Trophoblast cell (in vitro differentiated cells and primary cell): ENCODE measurements around the gene ADAMTS9.
A peak's percentile ranks its signal among the peaks of the same experiment; 100 is the strongest.

Source experiments
- DNase-seq, 2 donors: peaks; one replicate each; pipeline ENCODE4 v3.0.0-alpha.2; 2016
- H2AFZ ChIP-seq: 2 replicates; pipeline ENCODE4 v1.6.1; 2013; ENCODE audit warnings: low read length, moderate library complexity, mild to moderate bottlenecking; ENCODE audit not compliant: insufficient read depth, poor library complexity
- H2AK5ac ChIP-seq: 2 replicates; pipeline ENCODE4 v1.6.1; 2013; ENCODE audit warnings: mild to moderate bottlenecking, low read length
- H2BK120ac ChIP-seq: 2 replicates; pipeline ENCODE4 v1.6.1; 2013; ENCODE audit warnings: low read length, mild to moderate bottlenecking, moderate library complexity; ENCODE audit not compliant: insufficient read depth, poor library complexity
- H2BK12ac ChIP-seq: 2 replicates; pipeline ENCODE4 v1.6.1; 2013; ENCODE audit warnings: mild to moderate bottlenecking, low read length, moderate library complexity
- H2BK5ac ChIP-seq: 2 replicates; pipeline ENCODE4 v1.6.1; 2013; ENCODE audit warnings: low read length, low read depth, moderate library complexity, mild to moderate bottlenecking; ENCODE audit not compliant: poor library complexity
- H3K14ac ChIP-seq: 2 replicates; pipeline ENCODE4 v1.6.1; 2013; ENCODE audit warnings: mild to moderate bottlenecking, low read length
- H3K18ac ChIP-seq: 2 replicates; pipeline ENCODE4 v1.6.1; 2013; ENCODE audit warnings: mild to moderate bottlenecking, low read length
- H3K23ac ChIP-seq: 2 replicates; pipeline ENCODE4 v1.6.1; 2013; ENCODE audit warnings: low read length
- H3K27ac ChIP-seq: 2 replicates; pipeline ENCODE4 v1.5.1; 2013; ENCODE audit warnings: low read depth, mild to moderate bottlenecking, inconsistent platforms, low read length, moderate library complexity
- H3K27me3 ChIP-seq: 2 replicates; pipeline ENCODE4 v1.6.1; 2013; ENCODE audit warnings: inconsistent platforms, mild to moderate bottlenecking, low read length, moderate library complexity; ENCODE audit not compliant: insufficient read depth
- H3K36me3 ChIP-seq, 2 experiments: 1 replicate in 1 of 2; 2 replicates in 1 of 2; pipeline ENCODE4 v1.6.1; 2013; ENCODE audit warnings: low read length in 2 of 2, mild to moderate bottlenecking in 2 of 2, moderate library complexity in 1 of 2; ENCODE audit not compliant: insufficient read depth in 2 of 2, control insufficient read depth in 1 of 2
- H3K4ac ChIP-seq: 2 replicates; pipeline ENCODE4 v1.6.1; 2013; ENCODE audit warnings: low read depth, mild to moderate bottlenecking, low read length, moderate library complexity
- H3K4me1 ChIP-seq, 2 experiments: 1 replicate in 1 of 2; 2 replicates in 1 of 2; pipeline ENCODE4 v1.6.1; 2013; ENCODE audit warnings: low read length in 2 of 2, mild to moderate bottlenecking in 2 of 2, moderate library complexity in 1 of 2; ENCODE audit not compliant: insufficient read depth in 2 of 2, control insufficient read depth in 1 of 2
- H3K4me2 ChIP-seq: 2 replicates; pipeline ENCODE4 v1.6.1; 2013; ENCODE audit warnings: inconsistent platforms, mild to moderate bottlenecking, low read length, moderate library complexity
- H3K4me3 ChIP-seq: 2 replicates; pipeline ENCODE4 v1.5.1; 2013; ENCODE audit warnings: mild to moderate bottlenecking, low read depth, low read length, inconsistent platforms
- H3K79me1 ChIP-seq: one replicate; pipeline ENCODE4 v1.6.1; 2013; ENCODE audit warnings: low read length
- H3K79me2 ChIP-seq: 2 replicates; pipeline ENCODE4 v1.6.1; 2013; ENCODE audit warnings: low read length, mild to moderate bottlenecking; ENCODE audit not compliant: control insufficient read depth, insufficient read depth, poor library complexity
- H3K9ac ChIP-seq: 2 replicates; pipeline ENCODE4 v1.6.1; 2013; ENCODE audit warnings: mild to moderate bottlenecking, low read length
- H3K9me3 ChIP-seq: 2 replicates; pipeline ENCODE4 v1.6.1; 2013; ENCODE audit warnings: low read depth, mild to moderate bottlenecking, control low read depth, inconsistent platforms, low read length; ENCODE audit not compliant: insufficient read depth
- H4K12ac ChIP-seq: 2 replicates; pipeline ENCODE4 v1.6.1; 2013; ENCODE audit warnings: low read depth, mild to moderate bottlenecking, low read length, moderate library complexity
- H4K8ac ChIP-seq: 2 replicates; pipeline ENCODE4 v1.6.1; 2013; ENCODE audit warnings: low read depth, mild to moderate bottlenecking, low read length, moderate library complexity
- H4K91ac ChIP-seq: one replicate; pipeline ENCODE4 v1.6.1; 2013; ENCODE audit warnings: low read depth, mild to moderate bottlenecking, low read length, moderate library complexity
- WGBS: extraction: QIAGEN DNeasy Blood & Tissue Kit; methylation state at CpG from one replicate; pipeline ENCODE4 v1.1.7; 2013; ENCODE audit warnings: missing lambda C conversion rate; ENCODE audit not compliant: insufficient read length, insufficient coverage; ENCODE audit errors: extremely low coverage; 5-methylcytosine and 5-hydroxymethylcytosine counted together

The ADAMTS9 gene

DNA sequence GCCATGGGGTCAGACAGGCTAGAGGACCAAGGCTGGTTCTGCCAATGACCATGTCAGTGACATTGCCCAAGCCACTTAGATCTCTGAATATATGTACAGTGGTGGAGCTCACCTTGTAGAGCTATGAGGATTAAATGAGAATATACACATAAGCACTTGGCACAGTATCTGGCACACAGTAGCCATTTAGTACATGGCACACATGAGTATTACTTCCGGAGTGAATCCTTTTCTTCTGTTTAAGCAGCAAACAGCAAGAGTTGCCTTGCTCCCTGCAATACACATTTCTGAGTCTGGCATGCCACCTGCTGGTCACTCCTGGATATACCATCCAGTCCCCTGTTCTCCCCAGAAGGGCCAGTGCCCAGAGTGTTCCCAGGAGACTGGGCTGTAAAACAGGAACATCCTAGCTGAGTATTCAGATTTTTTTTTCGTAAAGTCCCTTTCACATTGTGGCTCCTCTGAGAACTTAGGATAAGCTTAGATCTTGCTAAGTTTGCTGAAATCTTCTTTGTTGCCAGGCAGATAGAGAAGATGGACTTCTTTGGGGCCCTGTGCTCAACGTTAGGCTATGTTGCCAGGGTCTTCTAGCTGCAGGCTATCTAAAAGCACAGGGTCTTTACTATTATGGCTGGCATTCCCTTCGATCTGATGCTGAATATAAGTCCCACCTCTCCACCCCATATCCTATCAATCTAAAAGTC is 203.4 kb downstream of the ADAMTS9 start:
- H2AK5ac ChIP-seq: no peak overlapping the region
- peak overlapping the region; percentile 4 for H4K91ac ChIP-seq
- H3K27me3 ChIP-seq: no peaks in the 10 kb centered on the region
- no peak overlapping the region for H3K14ac ChIP-seq
- no peaks in the 10 kb centered on the region for H3K79me2 ChIP-seq
- peak overlapping the region; percentile 3 for H2BK120ac ChIP-seq
- H3K36me3 ChIP-seq: no peaks in the 10 kb centered on the region
- no peak overlapping the region for H4K12ac ChIP-seq
- no peak overlapping the region for H3K27ac ChIP-seq
- H3K79me1 ChIP-seq: peaks cover 7% of the 10 kb centered on the region
- H2AFZ ChIP-seq: peak overlapping the region; percentile 14
- no peak overlapping the region for H3K4me2 ChIP-seq
- peak; percentile 56 to 87 for DNase-seq
- peaks cover 4% of the 10 kb centered on the region in 2 experiments for H3K4me1 ChIP-seq
- H2BK12ac ChIP-seq: peak overlapping the region; percentile 9
- no peaks in the 10 kb centered on the region for H3K9me3 ChIP-seq
- no peak overlapping the region for H3K18ac ChIP-seq
- no CpG with 5 or more reads among the region's 4 CpGs for WGBS
- H4K8ac ChIP-seq: peak overlapping the region; percentile 3
- no peak overlapping the region for H3K4ac ChIP-seq
- H2BK5ac ChIP-seq: no peak overlapping the region
- no peak overlapping the region for H3K23ac ChIP-seq
- H3K4me3 ChIP-seq: no peak overlapping the region
- H3K9ac ChIP-seq: no peak overlapping the region

DNA sequence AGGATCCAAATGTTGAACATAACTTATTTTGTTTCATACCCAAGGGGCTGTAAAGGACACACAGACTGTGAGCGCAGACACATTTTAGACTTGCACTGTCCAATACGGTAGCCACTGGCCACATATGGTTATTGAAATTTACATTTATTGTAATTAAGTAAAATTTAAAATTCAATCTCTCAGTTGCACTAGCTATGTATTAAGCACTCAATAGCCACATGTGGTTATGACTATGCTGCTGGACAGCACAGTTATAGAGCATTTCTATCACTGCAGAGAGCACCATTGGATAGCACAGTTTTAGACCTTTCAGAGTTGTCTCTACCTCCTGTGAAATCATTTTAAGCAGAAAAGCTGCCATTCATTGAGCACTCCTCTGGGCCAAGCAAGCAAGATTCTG is 204.3 kb downstream of the ADAMTS9 start:
- Histone ChIP-seq H3K23ac (no peak overlapping the region), H3K4me3 (no peak overlapping the region), H3K36me3 (no peaks in the 10 kb centered on the region), H3K18ac (no peak overlapping the region), H4K8ac (no peak overlapping the region), H3K4me1 (no peaks in the 10 kb centered on the region), H3K14ac (no peak overlapping the region), H3K79me1 (peaks cover 6% of the 10 kb centered on the region), H4K12ac (no peak overlapping the region), H3K27ac (no peak overlapping the region), H3K79me2 (no peaks in the 10 kb centered on the region), H2BK5ac (no peak overlapping the region), H3K9ac (no peak overlapping the region), H3K27me3 (no peaks in the 10 kb centered on the region), H2AFZ (no peak overlapping the region), H3K4ac (no peak overlapping the region), H2AK5ac (no peak overlapping the region), H2BK120ac (no peak overlapping the region), H4K91ac (peak overlapping the region; percentile 4), H3K9me3 (no peaks in the 10 kb centered on the region), H2BK12ac (peak overlapping the region; percentile 83), H3K4me2 (no peak overlapping the region)
- no CpG with 5 or more reads among the region's 2 CpGs for WGBS
- DNase-seq: no peak

DNA sequence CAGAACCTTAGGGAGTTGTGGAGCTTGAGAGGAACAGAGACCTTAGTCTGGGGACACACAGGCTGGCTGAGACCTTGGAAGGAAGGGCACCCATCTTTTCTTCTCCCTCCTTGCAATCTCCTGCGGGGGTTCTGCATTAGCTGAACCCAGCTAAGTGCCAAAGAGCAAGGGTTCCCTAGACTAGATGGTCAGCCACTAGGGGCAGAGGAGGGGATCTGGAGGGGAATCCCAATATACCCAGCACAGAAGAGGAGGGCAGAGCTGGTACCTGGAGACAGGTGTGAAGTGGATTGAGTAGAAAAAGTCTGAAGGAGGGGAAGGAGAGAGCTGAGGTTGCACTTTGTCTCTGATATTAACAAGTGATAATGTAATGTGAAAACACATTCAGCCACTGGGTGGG is 212.8 kb downstream of the ADAMTS9 start:
- Histone ChIP-seq H2BK120ac (no peak overlapping the region), H3K9me3 (peaks cover 5% of the 10 kb centered on the region), H3K4me1 (no peaks in the 10 kb centered on the region), H4K91ac (no peak overlapping the region), H3K27ac (no peak overlapping the region), H3K79me2 (no peaks in the 10 kb centered on the region), H4K8ac (no peak overlapping the region), H2BK5ac (no peak overlapping the region), H3K14ac (no peak overlapping the region), H2AK5ac (no peak overlapping the region), H3K79me1 (no peaks in the 10 kb centered on the region), H3K27me3 (no peaks in the 10 kb centered on the region), H3K4me3 (no peak overlapping the region), H3K4ac (no peak overlapping the region), H3K23ac (no peak overlapping the region), H3K36me3 (no peaks in the 10 kb centered on the region), H4K12ac (no peak overlapping the region), H2AFZ (no peak overlapping the region), H3K9ac (no peak overlapping the region), H3K18ac (no peak overlapping the region), H3K4me2 (no peak overlapping the region), H2BK12ac (no peak overlapping the region)
- no CpG with 5 or more reads among the region's 1 CpG for WGBS
- DNase-seq: no peak

DNA sequence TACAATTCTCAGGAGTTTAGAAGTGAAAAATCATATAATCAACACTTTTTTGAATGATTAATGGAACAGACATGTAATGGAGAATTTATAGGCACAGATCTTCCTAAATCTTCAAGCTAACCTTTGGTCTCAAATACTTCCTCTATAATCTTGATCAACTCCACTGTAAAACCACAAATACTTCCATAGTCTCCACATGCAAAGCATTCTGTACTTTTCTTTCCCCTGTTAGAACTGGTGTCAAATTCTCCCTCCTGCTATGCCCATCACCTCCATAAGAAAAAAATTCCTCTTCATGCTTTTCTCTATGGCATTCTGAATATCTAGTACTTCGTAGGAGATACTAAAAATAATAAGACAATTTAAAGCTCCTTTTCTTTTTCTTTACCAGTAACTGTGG is 214.3 kb downstream of the ADAMTS9 start:
- no peak overlapping the region for H3K9ac ChIP-seq
- no peak overlapping the region for H3K4me3 ChIP-seq
- peaks cover 5% of the 10 kb centered on the region for H3K9me3 ChIP-seq
- H4K8ac ChIP-seq: no peak overlapping the region
- WGBS: no CpG with 5 or more reads among the region's 1 CpG
- no peaks in the 10 kb centered on the region for H3K79me1 ChIP-seq
- no peak for DNase-seq
- no peaks in the 10 kb centered on the region for H3K27me3 ChIP-seq
- no peak overlapping the region for H2AFZ ChIP-seq
- no peak overlapping the region for H3K14ac ChIP-seq
- no peak overlapping the region for H3K4ac ChIP-seq
- H2BK5ac ChIP-seq: no peak overlapping the region
- no peaks in the 10 kb centered on the region for H3K4me1 ChIP-seq
- no peaks in the 10 kb centered on the region for H3K36me3 ChIP-seq
- H2BK12ac ChIP-seq: no peak overlapping the region
- H3K79me2 ChIP-seq: no peaks in the 10 kb centered on the region
- H3K4me2 ChIP-seq: no peak overlapping the region
- H2AK5ac ChIP-seq: no peak overlapping the region
- no peak overlapping the region for H3K23ac ChIP-seq
- no peak overlapping the region for H4K12ac ChIP-seq
- H2BK120ac ChIP-seq: no peak overlapping the region
- H4K91ac ChIP-seq: no peak overlapping the region
- no peak overlapping the region for H3K27ac ChIP-seq
- no peak overlapping the region for H3K18ac ChIP-seq
